Measurements from ENCODE around the gene ACOT7. TPM values are rescaled to one million over a fixed set of nuclear protein-coding genes. Genes with fewer than 3 reads are reported as not detected.
"Not testable (repeated sequence)": the region's sequence is repeated elsewhere in the genome, so short reads cannot be mapped to it uniquely, and the experiment has no call there.

ACOT7 gene
- polyA plus RNA-seq, 3 donors = 32.8 to 39.4 (median 36.8) TPM

GRCh38 chr1:6321205-6321604, 72.4 kb downstream of the ACOT7 start:
- DNase-seq = no peak

- DNase-seq = no peak
Observed at GRCh38 chr1:6317098-6317760, 76.3 kb downstream of the ACOT7 start.

- DNase-seq = no peak
Observed at GRCh38 chr1:6316240-6317097, 77.1 kb downstream of the ACOT7 start.

GRCh38 chr1:6314503-6314902, 79.1 kb downstream of the ACOT7 start:
- DNase-seq = no peak

- DNase-seq = no peak
Observed at GRCh38 chr1:6313393-6314200, 80.0 kb downstream of the ACOT7 start.

- no peak for DNase-seq
Observed at GRCh38 chr1:6310116-6310848, 83.3 kb downstream of the ACOT7 start.

GRCh38 chr1:6309564-6309963, 84.0 kb downstream of the ACOT7 start:
- DNase-seq = no peak

- no peak for DNase-seq
Observed at GRCh38 chr1:6308449-6308848, 85.1 kb downstream of the ACOT7 start.

GRCh38 chr1:6307682-6308081, 85.9 kb downstream of the ACOT7 start:
- not testable (repeated sequence) for DNase-seq

GRCh38 chr1:6307099-6307498, 86.5 kb downstream of the ACOT7 start:
- no peak for DNase-seq

GRCh38 chr1:6303397-6304012, 90.1 kb downstream of the ACOT7 start:
- DNase-seq = no peak

GRCh38 chr1:6302568-6302967, 91.0 kb downstream of the ACOT7 start:
- no peak for DNase-seq

GRCh38 chr1:6301526-6301925, 92.0 kb downstream of the ACOT7 start:
- DNase-seq = no peak

- DNase-seq = no peak
Observed at GRCh38 chr1:6300342-6301048, 93.1 kb downstream of the ACOT7 start.

GRCh38 chr1:6299557-6300165, 93.9 kb downstream of the ACOT7 start:
- no peak for DNase-seq

GRCh38 chr1:6298940-6299465, 94.6 kb downstream of the ACOT7 start:
- DNase-seq = no peak

- DNase-seq = no peak
Observed at GRCh38 chr1:6298530-6298929, 95.0 kb downstream of the ACOT7 start.

- no peak for DNase-seq
Observed at GRCh38 chr1:6295910-6296309, 97.7 kb downstream of the ACOT7 start.

GRCh38 chr1:6294890-6295556, 98.5 kb downstream of the ACOT7 start:
- DNase-seq = no peak
